Endodermal cell (in vitro differentiated cells): ENCODE results near the gene SLC39A9. TPM values are rescaled to one million over a fixed set of nuclear protein-coding genes. Genes with fewer than 3 reads are reported as not detected.

Experiments
- DNase-seq: peaks from one replicate; pipeline ENCODE4 v3.0.0-alpha.2; 2017
- H3K27ac ChIP-seq: 2 replicates; pipeline ENCODE4 v1.5.1; 2013; ENCODE audit warnings: mild to moderate bottlenecking, low read depth, low read length, moderate library complexity
- H3K27me3 ChIP-seq: 2 replicates; pipeline ENCODE4 v1.6.1; 2013; ENCODE audit warnings: mild to moderate bottlenecking, low read length, moderate library complexity; ENCODE audit not compliant: insufficient read depth, control insufficient read depth, poor library complexity, severe bottlenecking
- H3K36me3 ChIP-seq: 2 replicates; pipeline ENCODE4 v1.7.0; 2013; ENCODE audit warnings: mild to moderate bottlenecking, low read length, moderate library complexity; ENCODE audit not compliant: control insufficient read depth, insufficient read depth
- H3K4me1 ChIP-seq: one replicate; pipeline ENCODE4 v1.7.0; 2013; ENCODE audit warnings: low read length; ENCODE audit not compliant: control insufficient read depth, insufficient read depth
- H3K4me3 ChIP-seq: 2 replicates; pipeline ENCODE4 v1.5.1; 2013; ENCODE audit warnings: mild to moderate bottlenecking, low read length, moderate library complexity
- H3K9ac ChIP-seq: 2 replicates; pipeline ENCODE4 v1.6.1; 2013; ENCODE audit warnings: mild to moderate bottlenecking, low read length, moderate library complexity; ENCODE audit not compliant: poor library complexity, severe bottlenecking; ENCODE audit errors: extremely low read depth
- H3K9me3 ChIP-seq: 2 replicates; pipeline ENCODE4 v1.6.1; 2013; ENCODE audit warnings: mild to moderate bottlenecking, low read length, moderate library complexity; ENCODE audit not compliant: control insufficient read depth
- H3K27ac Mint-ChIP-seq: 2 replicates; pipeline ENCODE4 v1.8.0; 2020; ENCODE audit warnings: mixed read lengths
- H3K27me3 Mint-ChIP-seq: 2 replicates; pipeline ENCODE4 v1.8.0; 2021; ENCODE audit warnings: mild to moderate bottlenecking, mixed read lengths; ENCODE audit not compliant: insufficient read depth
- H3K36me3 Mint-ChIP-seq: 2 replicates; pipeline ENCODE4 v1.8.0; 2020; ENCODE audit warnings: low read depth, mixed read lengths
- H3K4me1 Mint-ChIP-seq: 2 replicates; pipeline ENCODE4 v1.8.0; 2020; ENCODE audit warnings: mixed read lengths
- H3K4me3 Mint-ChIP-seq: 2 replicates; pipeline ENCODE4 v1.8.0; 2020; ENCODE audit warnings: mild to moderate bottlenecking, moderate library complexity, mixed read lengths
- H3K9me3 Mint-ChIP-seq: 2 replicates; pipeline ENCODE4 v1.8.0; 2020; ENCODE audit warnings: mild to moderate bottlenecking, mixed read lengths
- CTCF ChIP-seq: fragments of 200-600 bp; sonication (generic); conservative IDR thresholded peaks from 2 replicates; pipeline ENCODE4 v1.5.0; 2021; ENCODE audit warnings: antibody characterized with exemption, mild to moderate bottlenecking
- WGBS, 2 experiments: methylation state at CpG; one replicate each; pipeline versions ENCODE4 v1.1.5 to v1.1.7; 2013; ENCODE audit warnings: missing lambda C conversion rate in 2 of 2, mixed read lengths in 1 of 2; ENCODE audit not compliant: insufficient coverage in 1 of 2, insufficient read length in 1 of 2; 5-methylcytosine and 5-hydroxymethylcytosine counted together
- total RNA-seq, 2 donors: library from RNA; stranded (reverse); fragmentation: NEBNext Ultra II Directional in 1 of 2; extraction: Animal tissue kit (Norgen Biotek cat#: 25700) in 1 of 2; gene quantifications; 2 replicates in 1 of 2; 3 replicates in 1 of 2; pipeline ENCODE4 v1.2.1, GENCODE V29; 2021

Gene SLC39A9
- total RNA-seq, 2 donors from 2014 or later = 40.8 to 53.8 TPM

- Histone ChIP-seq H3K9me3 (peaks cover 21% of the 10 kb centered on the region), H3K4me3 (no peak overlapping the region), H3K9ac (no peak overlapping the region), H3K4me1 (no peaks in the 10 kb centered on the region), H3K27me3 (no peaks in the 10 kb centered on the region), H3K27ac (no peak overlapping the region), H3K36me3 (peaks cover 54% of the 10 kb centered on the region)
- WGBS, 2 experiments = 100% methylated on average over 1 of the region's 3 CpGs; no CpG with 5 or more reads in 1 of the 2 experiments
- peaks cover 15% of the 10 kb centered on the region for H3K9me3 Mint-ChIP-seq
- H3K27me3 Mint-ChIP-seq = no peaks in the 10 kb centered on the region
- H3K36me3 Mint-ChIP-seq = peaks cover 49% of the 10 kb centered on the region
- peaks cover under 1% of the 10 kb centered on the region for H3K4me1 Mint-ChIP-seq
- DNase-seq = no peak
- no peak overlapping the region for H3K4me3 Mint-ChIP-seq
- TF ChIP-seq CTCF = no peak
- H3K27ac Mint-ChIP-seq = no peak overlapping the region
Observed at GRCh38 chr14:69375182-69375581, 23.3 kb upstream of the SLC39A9 start.

GRCh38 chr14:69375722-69376121, 22.8 kb upstream of the SLC39A9 start:
- Histone ChIP-seq H3K27me3 (no peaks in the 10 kb centered on the region), H3K4me1 (no peaks in the 10 kb centered on the region), H3K36me3 (peaks cover 58% of the 10 kb centered on the region), H3K4me3 (no peak overlapping the region), H3K27ac (no peak overlapping the region), H3K9ac (no peak overlapping the region), H3K9me3 (peaks cover 21% of the 10 kb centered on the region)
- Mint-ChIP-seq H3K27ac (no peak overlapping the region), H3K9me3 (peaks cover 15% of the 10 kb centered on the region), H3K27me3 (no peaks in the 10 kb centered on the region), H3K4me1 (no peaks in the 10 kb centered on the region), H3K4me3 (no peak overlapping the region), H3K36me3 (peaks cover 54% of the 10 kb centered on the region)
- no peak for DNase-seq
- no peak for TF ChIP-seq CTCF
- WGBS, 2 experiments = 98 to 100% methylated on average over 5 of the region's 5 CpGs

GRCh38 chr14:69376439-69376838, 22.1 kb upstream of the SLC39A9 start:
- peaks cover 57% of the 10 kb centered on the region for H3K36me3 Mint-ChIP-seq
- Histone ChIP-seq H3K4me1 (no peaks in the 10 kb centered on the region), H3K36me3 (peaks cover 65% of the 10 kb centered on the region)

More at GRCh38 chr14:69376439-69376838, 22.1 kb upstream of the SLC39A9 start:
- Mint-ChIP-seq H3K9me3 (peaks cover 15% of the 10 kb centered on the region), H3K4me1 (no peaks in the 10 kb centered on the region), H3K27ac (no peak overlapping the region), H3K27me3 (no peaks in the 10 kb centered on the region), H3K4me3 (no peak overlapping the region)
- H3K9me3 ChIP-seq = peaks cover 21% of the 10 kb centered on the region
- no peak for DNase-seq
- no peaks in the 10 kb centered on the region for H3K27me3 ChIP-seq
- H3K9ac ChIP-seq = no peak overlapping the region
- no peak overlapping the region for H3K4me3 ChIP-seq
- no peak for TF ChIP-seq CTCF
- no peak overlapping the region for H3K27ac ChIP-seq
